IMR-90 (cell line): ENCODE data around the gene DDHD1. TPM values are rescaled to one million over a fixed set of nuclear protein-coding genes. Genes with fewer than 3 reads are reported as not detected.
"Not testable (repeated sequence)": the region's sequence is repeated elsewhere in the genome, so short reads cannot be mapped to it uniquely, and the experiment has no call there.

Experiments used
- ATAC-seq: fragments of 200-7000 bp; cut with Tn5 transposase; 2 replicates; pipeline ENCODE4 v1.9.1; 2020; ENCODE audit warnings: low read depth, mild to moderate bottlenecking, moderate library complexity
- BruUV-seq: library from RNA; stranded (reverse); fragments of 400-500 nt; replicated peaks from 2 replicates; lab custom pipeline; 2021; lab: Mats Ljungman, UMichigan
- CTCF ChIA-PET: fragments of 300-600 bp; formaldehyde crosslinking; extraction: SDS; loops from one replicate; lab custom pipeline; 2021; ENCODE audit warnings: antibody characterized with exemption; lab: Yijun Ruan, JAX
- POLR2A ChIA-PET: fragments of 300-600 bp; sonication (Branson Sonifier 250); formaldehyde crosslinking; loops from one replicate; lab custom pipeline; 2022; ENCODE audit warnings: antibody characterized with exemption; ENCODE audit not compliant: unreplicated experiment; lab: Charles Lee
- DNase-seq: peaks from one replicate; pipeline ENCODE4 v3.0.0; 2013
- H2AFZ ChIP-seq: replicated peaks from 2 replicates; pipeline ENCODE3; 2013; ENCODE audit warnings: low read length, mild to moderate bottlenecking; ENCODE audit not compliant: poor library complexity
- H2AK5ac ChIP-seq: 2 replicates; pipeline ENCODE4 v1.6.1; 2013; ENCODE audit warnings: low read depth, low read length, inconsistent platforms
- H2AK9ac ChIP-seq: replicated peaks from 2 replicates; pipeline ENCODE3; 2013; ENCODE audit warnings: mild to moderate bottlenecking, low read depth, low read length, moderate library complexity; ENCODE audit not compliant: poor library complexity
- H2BK120ac ChIP-seq: 2 replicates; pipeline ENCODE4 v1.6.1; 2013; ENCODE audit warnings: low read depth, low read length, inconsistent platforms
- H2BK15ac ChIP-seq: 3 replicates; pipeline ENCODE4 v1.6.1; 2013; ENCODE audit warnings: low read depth, low read length, inconsistent platforms
- H2BK20ac ChIP-seq: 2 replicates; pipeline ENCODE4 v1.6.1; 2013; ENCODE audit warnings: low read depth, mild to moderate bottlenecking, inconsistent platforms, low read length, moderate library complexity
- H2BK5ac ChIP-seq: 2 replicates; pipeline ENCODE4 v1.6.1; 2013; ENCODE audit warnings: mild to moderate bottlenecking, low read depth, low read length, inconsistent platforms; ENCODE audit not compliant: poor library complexity, severe bottlenecking
- H3K14ac ChIP-seq: replicated peaks from 2 replicates; pipeline ENCODE4 v1.6.1; 2013; ENCODE audit warnings: low read depth, low read length, inconsistent platforms
- H3K18ac ChIP-seq: 2 replicates; pipeline ENCODE4 v1.6.1; 2013; ENCODE audit warnings: low read depth, low read length, control low read depth
- H3K23ac ChIP-seq: 2 replicates; pipeline ENCODE4 v1.6.1; 2013; ENCODE audit warnings: low read depth, low read length, inconsistent platforms
- H3K27ac ChIP-seq: 2 replicates; pipeline ENCODE4 v1.5.1; 2013; ENCODE audit warnings: mild to moderate bottlenecking, control low read depth, low read length; ENCODE audit not compliant: insufficient read depth
- H3K27me3 ChIP-seq: 2 replicates; pipeline ENCODE4 v1.6.1; 2013; ENCODE audit warnings: low read length; ENCODE audit not compliant: control insufficient read depth, insufficient read depth
- H3K36me3 ChIP-seq: 2 replicates; pipeline ENCODE4 v1.6.1; 2013; ENCODE audit warnings: low read length, mixed read lengths; ENCODE audit not compliant: control insufficient read depth, insufficient read depth
- H3K4ac ChIP-seq: 2 replicates; pipeline ENCODE4 v1.6.1; 2013; ENCODE audit warnings: low read depth, low read length, inconsistent platforms
- H3K4me1 ChIP-seq: 2 replicates; pipeline ENCODE4 v1.6.1; 2013; ENCODE audit warnings: low read length, mixed read lengths; ENCODE audit not compliant: control insufficient read depth, insufficient read depth
- H3K4me2 ChIP-seq: 2 replicates; pipeline ENCODE4 v1.6.1; 2013; ENCODE audit warnings: low read depth, mild to moderate bottlenecking, control low read depth, low read length, moderate library complexity
- H3K4me3 ChIP-seq: 2 replicates; pipeline ENCODE4 v1.5.1; 2013; ENCODE audit warnings: low read depth, mild to moderate bottlenecking, control low read depth, low read length, moderate library complexity; ENCODE audit not compliant: insufficient read depth
- H3K56ac ChIP-seq: 2 replicates; pipeline ENCODE4 v1.6.1; 2013; ENCODE audit warnings: low read length, inconsistent platforms; ENCODE audit not compliant: insufficient read depth; ENCODE audit errors: extremely low read depth
- H3K79me1 ChIP-seq, 2 experiments: 2 replicates each; pipeline ENCODE4 v1.6.1; 2013; ENCODE audit warnings: low read length in 2 of 2, inconsistent platforms in 1 of 2, low read depth in 1 of 2
- H3K9ac ChIP-seq: 2 replicates; pipeline ENCODE4 v1.6.1; 2013; ENCODE audit warnings: low read depth, low read length, control low read depth
- H3K9me1 ChIP-seq: 2 replicates; pipeline ENCODE4 v1.6.1; 2013; ENCODE audit warnings: low read length, inconsistent platforms; ENCODE audit not compliant: insufficient read depth
- H3K9me3 ChIP-seq: 2 replicates; pipeline ENCODE4 v1.6.1; 2013; ENCODE audit warnings: low read length; ENCODE audit not compliant: control insufficient read depth, insufficient read depth
- H4K20me1 ChIP-seq: 2 replicates; pipeline ENCODE4 v1.6.1; 2013; ENCODE audit warnings: low read length, inconsistent platforms; ENCODE audit not compliant: insufficient read depth
- H4K5ac ChIP-seq: 2 replicates; pipeline ENCODE4 v1.6.1; 2013; ENCODE audit warnings: mild to moderate bottlenecking, low read depth, low read length, control low read depth
- H4K8ac ChIP-seq, 2 experiments: 2 replicates each; pipeline ENCODE4 v1.6.1; 2013; ENCODE audit warnings: low read depth in 2 of 2, low read length in 2 of 2, control low read depth in 1 of 2, inconsistent platforms in 1 of 2
- H4K91ac ChIP-seq: 2 replicates; pipeline ENCODE4 v1.6.1; 2013; ENCODE audit warnings: low read depth, low read length, inconsistent platforms; ENCODE audit not compliant: insufficient read depth
- WGBS, 2 experiments: methylation state at CpG; one replicate each; pipeline versions ENCODE4 v1.1.5 to v1.1.7; 2013; ENCODE audit warnings: missing lambda C conversion rate in 2 of 2; ENCODE audit not compliant: insufficient read length in 1 of 2; ENCODE audit errors: extremely low coverage in 2 of 2; 5-methylcytosine and 5-hydroxymethylcytosine counted together
- dilution Hi-C: fragments of 300-500 bp; cut with HindIII; formaldehyde crosslinking; loops from one replicate; pipeline ENCODE4 v1.14.3; 2018; ENCODE audit warnings: low sequenced_read_pairs; ENCODE audit not compliant: unreplicated experiment
- in situ Hi-C: fragments of 300-500 bp; cut with MboI; formaldehyde crosslinking; loops from 3 replicates; pipeline ENCODE4 v1.14.3; 2019; ENCODE audit warnings: low sequenced_read_pairs, inconsistent platforms, mixed read lengths
- intact Hi-C: fragments of 100-400 bp; cut with micrococcal nuclease; formaldehyde crosslinking; loops from 2 replicates; pipeline ENCODE4 v1.10.0; 2022
- polyA plus RNA-seq, 3 experiments: library from polyadenylated mRNA; depleted of rRNA; stranded (reverse); fragments of >200 nt; gene quantifications; 2 replicates each; pipeline ENCODE4 v1.2.3, GENCODE V29; 2012; ENCODE audit warnings: low replicate concordance in 1 of 3
- total RNA-seq: library from RNA; depleted of rRNA; stranded (reverse); fragments of >200 nt; gene quantifications from 2 replicates; pipeline ENCODE4 v1.2.3, GENCODE V29; 2012

Gene DDHD1
- total and polyA plus RNA-seq, 2 of the 4 experiments (the other 2 are of a cell fraction), result 4.5 to 9.0 TPM

DNA sequence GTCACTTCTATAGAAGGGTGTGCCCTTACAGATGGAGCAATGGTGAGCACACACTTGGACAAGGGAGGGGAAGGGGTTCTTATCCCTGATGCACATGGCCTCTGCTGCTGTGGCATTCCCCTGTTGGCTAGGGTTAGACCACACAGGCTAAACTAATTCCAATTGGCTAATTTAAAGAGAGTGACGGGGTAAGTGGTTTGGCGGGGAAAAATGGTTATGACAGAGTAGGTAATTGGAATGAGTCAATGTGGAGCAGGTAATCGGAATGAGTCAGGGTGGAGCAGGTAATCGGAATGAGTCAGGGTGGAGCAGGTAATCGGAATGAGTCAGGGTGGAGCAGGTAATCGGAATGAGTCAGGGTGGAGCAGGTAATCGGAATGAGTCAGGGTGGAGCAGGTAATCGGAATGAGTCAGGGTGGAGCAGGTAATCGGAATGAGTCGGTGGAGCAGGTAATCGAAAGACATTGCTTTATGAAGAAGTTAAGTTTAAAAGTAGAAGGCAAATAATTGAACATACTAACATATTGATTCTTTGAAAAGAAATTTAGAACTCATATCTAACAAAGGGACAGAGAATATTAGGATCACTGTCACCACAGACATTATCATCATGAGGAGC, 28.4 kb upstream of the DDHD1 start:
- H3K4me1 ChIP-seq, H3K79me1 ChIP-seq, H2BK15ac ChIP-seq, H3K27ac ChIP-seq, H2AK9ac ChIP-seq, DNase-seq, H2AFZ ChIP-seq, H3K36me3 ChIP-seq, H2BK5ac ChIP-seq, dilution Hi-C loops, H4K8ac ChIP-seq, POLR2A ChIA-PET, H4K5ac ChIP-seq, H3K27me3 ChIP-seq, intact Hi-C loops, H3K23ac ChIP-seq, H3K9me1 ChIP-seq, H3K9me3 ChIP-seq, H4K20me1 ChIP-seq, H2BK20ac ChIP-seq, H3K18ac ChIP-seq, H3K4ac ChIP-seq, H2BK120ac ChIP-seq, H4K91ac ChIP-seq, in situ Hi-C loops, H3K14ac ChIP-seq, H3K4me3 ChIP-seq, H2AK5ac ChIP-seq, BruUV-seq, H3K9ac ChIP-seq, H3K4me2 ChIP-seq, ATAC-seq, H3K56ac ChIP-seq: not testable (repeated sequence)
- CTCF ChIA-PET, result interaction anchor here (0.7 kb wide), 1 partner anchor 127 kb away, joined by 3 read pairs; no protein-coding TSS in a partner anchor
- no CpG with 5 or more reads among the region's 11 CpGs for WGBS, 2 experiments
